ENCODE measurements around the gene MT2A. TPM values are rescaled to one million over a fixed set of nuclear protein-coding genes. Genes with fewer than 3 reads are reported as not detected.

The MT2A gene
- polyA plus RNA-seq, 1 donor from 2014 or later, result not detected

GRCh38 chr16:56584276-56584675 is 24.1 kb upstream of the MT2A start:
- Histone ChIP-seq H3K4me2 (ENCODE audit: low read length) (no peak overlapping the region), H3K9me2 (ENCODE audit: insufficient read depth, low read length) (no peaks in the 10 kb centered on the region), H3F3A (ENCODE audit: insufficient read depth, low read length, poor library complexity, severe bottlenecking) (no peaks in the 10 kb centered on the region), H3K36me3 (ENCODE audit: insufficient read depth, low read length) (no peaks in the 10 kb centered on the region), H4K20me1 (ENCODE audit: insufficient read depth) (no peaks in the 10 kb centered on the region), H3K27me3 (ENCODE audit: insufficient read depth, low read depth, low read length) (peaks cover 16% of the 10 kb centered on the region), H3K79me2 (replicated peaks; ENCODE audit: insufficient read depth, low read length) (no peaks in the 10 kb centered on the region), H3K27ac (ENCODE audit: low read length) (no peak overlapping the region), H2AFZ (ENCODE audit: low read depth, low read length) (no peak overlapping the region), H3K9ac (ENCODE audit: low read length) (no peak overlapping the region), H3K4me3 (ENCODE audit: low read length) (no peak overlapping the region), H3K9me3 (ENCODE audit: low read length) (no peaks in the 10 kb centered on the region)
- no peak for TF ChIP-seq EZH2 (IDR thresholded peaks at IDR 0.05; ENCODE audit: borderline replicate concordance, insufficient read depth, low read length, poor library complexity, severe bottlenecking)
- TF ChIP-seq CTCF (IDR thresholded peaks at IDR 0.05; ENCODE audit: poor library complexity, severe bottlenecking), result no peak
- TF ChIP-seq POLR2AphosphoS5 (IDR thresholded peaks at IDR 0.05), result no peak
- no peak for TF ChIP-seq REST (IDR thresholded peaks at IDR 0.05; ENCODE audit: borderline replicate concordance)
- no peak for TF ChIP-seq EP300 (conservative IDR thresholded peaks at IDR 0.05; ENCODE audit: poor library complexity, severe bottlenecking)
- TF ChIP-seq SMC3 (conservative IDR thresholded peaks at IDR 0.05; ENCODE audit: poor library complexity), result no peak
- TF ChIP-seq MXI1 (conservative IDR thresholded peaks at IDR 0.05; ENCODE audit: poor library complexity, severe bottlenecking), result no peak
- no peak for TF ChIP-seq TAF1 (IDR thresholded peaks at IDR 0.05; ENCODE audit: low read depth)

- Histone ChIP-seq H4K20me1 (ENCODE audit: insufficient read depth) (no peaks in the 10 kb centered on the region), H3K27me3 (ENCODE audit: insufficient read depth, low read depth, low read length) (peaks cover 33% of the 10 kb centered on the region), H3K36me3 (ENCODE audit: insufficient read depth, low read length) (no peaks in the 10 kb centered on the region), H3K79me2 (replicated peaks; ENCODE audit: insufficient read depth, low read length) (no peaks in the 10 kb centered on the region), H3K27ac (ENCODE audit: low read length) (no peak overlapping the region), H3K4me2 (ENCODE audit: low read length) (no peak overlapping the region), H3F3A (ENCODE audit: insufficient read depth, low read length, poor library complexity, severe bottlenecking) (no peaks in the 10 kb centered on the region), H3K9ac (ENCODE audit: low read length) (peak overlapping the region; percentile 50), H3K4me3 (ENCODE audit: low read length) (peak overlapping the region; percentile 74), H3K9me3 (ENCODE audit: low read length) (no peaks in the 10 kb centered on the region), H3K9me2 (ENCODE audit: insufficient read depth, low read length) (no peaks in the 10 kb centered on the region), H2AFZ (ENCODE audit: low read depth, low read length) (no peak overlapping the region)
- no peak for TF ChIP-seq MXI1 (conservative IDR thresholded peaks at IDR 0.05; ENCODE audit: poor library complexity, severe bottlenecking)
- no peak for TF ChIP-seq POLR2AphosphoS5 (IDR thresholded peaks at IDR 0.05)
- no peak for TF ChIP-seq RAD21 (conservative IDR thresholded peaks at IDR 0.05)
- no peak for TF ChIP-seq CTCF (IDR thresholded peaks at IDR 0.05; ENCODE audit: poor library complexity, severe bottlenecking)
- TF ChIP-seq TAF1 (IDR thresholded peaks at IDR 0.05; ENCODE audit: low read depth), result no peak
- no peak for TF ChIP-seq EZH2 (IDR thresholded peaks at IDR 0.05; ENCODE audit: borderline replicate concordance, insufficient read depth, low read length, poor library complexity, severe bottlenecking)
- no peak for TF ChIP-seq SMC3 (conservative IDR thresholded peaks at IDR 0.05; ENCODE audit: poor library complexity)
- no peak for TF ChIP-seq EP300 (conservative IDR thresholded peaks at IDR 0.05; ENCODE audit: poor library complexity, severe bottlenecking)
- TF ChIP-seq REST (IDR thresholded peaks at IDR 0.05; ENCODE audit: borderline replicate concordance), result no peak
Observed at GRCh38 chr16:56588781-56589140, 19.6 kb upstream of the MT2A start.

All from neural cell (in vitro differentiated cells).